NK-92 (cell line): Measurements from ENCODE around the gene NFU1.
"Not testable (repeated sequence)": the region's sequence is repeated elsewhere in the genome, so short reads cannot be mapped to it uniquely, and the experiment has no call there.

Source experiments
- DNase-seq: peaks from one replicate; lab custom pipeline; 2025; ENCODE audit not compliant: unreplicated experiment; lab: John Stamatoyannopoulos, UW

The NFU1 gene

GRCh38 chr2:69389271-69389670 is 48.0 kb downstream of the NFU1 start:
- DNase-seq, result no peak

- no peak for DNase-seq
Measured at GRCh38 chr2:69387770-69388481, 49.3 kb downstream of the NFU1 start.

- DNase-seq, result peak; percentile 55
Measured at GRCh38 chr2:69386789-69387734, 50.2 kb downstream of the NFU1 start, which contains the start of gene GFPT1. GFPT1 (minus strand) TSS chr2:69387227; CDS start chr2:69387071, 156 bp downstream.

- DNase-seq, result no peak
Measured at GRCh38 chr2:69386360-69386759, 50.9 kb downstream of the NFU1 start.

GRCh38 chr2:69385443-69386151 is 51.6 kb downstream of the NFU1 start:
- DNase-seq, result no peak

- no peak for DNase-seq
Measured at GRCh38 chr2:69384618-69385081, 52.6 kb downstream of the NFU1 start.

GRCh38 chr2:69383176-69383812 is 53.9 kb downstream of the NFU1 start:
- no peak for DNase-seq

GRCh38 chr2:69382547-69382946 is 54.7 kb downstream of the NFU1 start:
- no peak for DNase-seq

GRCh38 chr2:69381337-69381737 is 55.9 kb downstream of the NFU1 start:
- no peak for DNase-seq

GRCh38 chr2:69380072-69380917 is 56.9 kb downstream of the NFU1 start:
- DNase-seq, result no peak

- no peak for DNase-seq
Measured at GRCh38 chr2:69376403-69376802, 60.8 kb downstream of the NFU1 start.

- DNase-seq, result no peak
Measured at GRCh38 chr2:69375494-69376353, 61.5 kb downstream of the NFU1 start.

- DNase-seq, result no peak
Measured at GRCh38 chr2:69372767-69373166, 64.5 kb downstream of the NFU1 start.

GRCh38 chr2:69369802-69370201 is 67.4 kb downstream of the NFU1 start:
- DNase-seq, result no peak

GRCh38 chr2:69368588-69368987 is 68.6 kb downstream of the NFU1 start:
- no peak for DNase-seq

- DNase-seq, result no peak
Measured at GRCh38 chr2:69359371-69359770, 77.9 kb downstream of the NFU1 start.

- no peak for DNase-seq
Measured at GRCh38 chr2:69358914-69359313, 78.3 kb downstream of the NFU1 start.

GRCh38 chr2:69356471-69356870 is 80.8 kb downstream of the NFU1 start:
- DNase-seq, result no peak

- not testable (repeated sequence) for DNase-seq
Measured at GRCh38 chr2:69354976-69355375, 82.3 kb downstream of the NFU1 start.
